ENCODE measurements around the gene NCBP2. TPM values are rescaled to one million over a fixed set of nuclear protein-coding genes. Genes with fewer than 3 reads are reported as not detected.

The NCBP2 gene
- total RNA-seq, 3 donors from 2014 or later = 48.0 to 57.3 (median 55.0) TPM

- no peak for ATAC-seq
- Histone ChIP-seq H3K4me1 (ENCODE audit: low read depth) (no peaks in the 10 kb centered on the region), H3K36me3 (ENCODE audit: low read depth) (no peaks in the 10 kb centered on the region), H3K4me3 (no peak overlapping the region), H3K9me3 (no peaks in the 10 kb centered on the region)
- TF ChIP-seq CTCF (IDR thresholded peaks at IDR 0.05) = no peak
- no peak for DNase-seq
- intact Hi-C loops (cut with DNase I, micrococcal nuclease) = no loop called here
These were observed 21.6 kb downstream of the NCBP2 start for GRCh38 chr3:196920733-196921132.

- H3K4me1 ChIP-seq (ENCODE audit: low read depth) = no peaks in the 10 kb centered on the region
- intact Hi-C loops (cut with DNase I, micrococcal nuclease) = no loop called here
- H3K36me3 ChIP-seq (ENCODE audit: low read depth) = peaks cover 5% of the 10 kb centered on the region
- H3K9me3 ChIP-seq = no peaks in the 10 kb centered on the region
- DNase-seq = no peak
- no peak overlapping the region for H3K4me3 ChIP-seq
- no peak for ATAC-seq
- TF ChIP-seq CTCF (IDR thresholded peaks at IDR 0.05) = no peak
These were observed 23.4 kb downstream of the NCBP2 start for GRCh38 chr3:196918968-196919367.

- Histone ChIP-seq H3K4me3 (no peak overlapping the region), H3K36me3 (ENCODE audit: low read depth) (peaks cover 5% of the 10 kb centered on the region), H3K4me1 (ENCODE audit: low read depth) (no peaks in the 10 kb centered on the region), H3K9me3 (no peaks in the 10 kb centered on the region)
- intact Hi-C loops (cut with DNase I, micrococcal nuclease) = no loop called here
- DNase-seq (no peak), ATAC-seq (no peak)
- no peak for TF ChIP-seq CTCF (IDR thresholded peaks at IDR 0.05)
These were observed 25.3 kb downstream of the NCBP2 start for GRCh38 chr3:196916995-196917394.

- H3K9me3 ChIP-seq = no peaks in the 10 kb centered on the region
- intact Hi-C loops (cut with DNase I, micrococcal nuclease) = no loop called here
- H3K36me3 ChIP-seq (ENCODE audit: low read depth) = peaks cover 5% of the 10 kb centered on the region
- no peak overlapping the region for H3K4me3 ChIP-seq
- H3K4me1 ChIP-seq (ENCODE audit: low read depth) = no peaks in the 10 kb centered on the region
- no peak for ATAC-seq
- DNase-seq = no peak
- no peak for TF ChIP-seq CTCF (IDR thresholded peaks at IDR 0.05)
These were observed 26.1 kb downstream of the NCBP2 start for GRCh38 chr3:196916221-196916620.

- Histone ChIP-seq H3K4me3 (no peak overlapping the region), H3K4me1 (ENCODE audit: low read depth) (no peaks in the 10 kb centered on the region), H3K9me3 (no peaks in the 10 kb centered on the region), H3K36me3 (ENCODE audit: low read depth) (peaks cover 5% of the 10 kb centered on the region)
- ATAC-seq (no peak), DNase-seq (no peak)
- intact Hi-C loops (cut with DNase I, micrococcal nuclease) = no loop called here
- no peak for TF ChIP-seq CTCF (IDR thresholded peaks at IDR 0.05)
These were observed 27.0 kb downstream of the NCBP2 start for GRCh38 chr3:196915375-196915774.

- Histone ChIP-seq H3K36me3 (ENCODE audit: low read depth) (peaks cover 5% of the 10 kb centered on the region), H3K9me3 (no peaks in the 10 kb centered on the region), H3K4me3 (no peak overlapping the region), H3K4me1 (ENCODE audit: low read depth) (no peaks in the 10 kb centered on the region)
- intact Hi-C loops (cut with DNase I, micrococcal nuclease) = no loop called here
- ATAC-seq = no peak
- DNase-seq = no peak
- no peak for TF ChIP-seq CTCF (IDR thresholded peaks at IDR 0.05)
These were observed 27.5 kb downstream of the NCBP2 start for GRCh38 chr3:196914866-196915265.
